NK-92 treated with Interleukin-12 subunit alpha and Interleukin-12 subunit beta, amount 100 ng/mL, for 24 hours (cell line): ENCODE measurements around the gene BRME1.
A peak's percentile ranks its signal among the peaks of the same experiment; 100 is the strongest.

ENCODE experiments used
- DNase-seq: peaks from one replicate; lab custom pipeline; 2025; lab: John Stamatoyannopoulos, UW

BRME1 gene

GRCh38 chr19:13844130-13844631 lies 61.7 kb downstream of the BRME1 start:
- DNase-seq, result no peak

GRCh38 chr19:13843104-13843921 lies 62.6 kb downstream of the BRME1 start:
- no peak for DNase-seq

GRCh38 chr19:13842291-13843103 lies 63.4 kb downstream of the BRME1 start:
- peak; percentile 73 for DNase-seq

- DNase-seq, result no peak
Observed at GRCh38 chr19:13841962-13842290, 64.0 kb downstream of the BRME1 start.

- no peak for DNase-seq
Observed at GRCh38 chr19:13841086-13841961, 64.6 kb downstream of the BRME1 start.

GRCh38 chr19:13840305-13841085 lies 65.4 kb downstream of the BRME1 start:
- no peak for DNase-seq

- DNase-seq, result no peak
Observed at GRCh38 chr19:13839938-13840304, 66.0 kb downstream of the BRME1 start.

GRCh38 chr19:13839130-13839937 lies 66.6 kb downstream of the BRME1 start:
- DNase-seq, result peak; percentile 85

- no peak for DNase-seq
Observed at GRCh38 chr19:13838435-13839129, 67.3 kb downstream of the BRME1 start.

- no peak for DNase-seq
Observed at GRCh38 chr19:13835791-13836723, 69.9 kb downstream of the BRME1 start.

GRCh38 chr19:13834244-13835069 lies 71.5 kb downstream of the BRME1 start:
- no peak for DNase-seq

- DNase-seq, result no peak
Observed at GRCh38 chr19:13833330-13834243, 72.3 kb downstream of the BRME1 start.
